Measurements from ENCODE around the gene LRIG1.

The LRIG1 gene

DNA sequence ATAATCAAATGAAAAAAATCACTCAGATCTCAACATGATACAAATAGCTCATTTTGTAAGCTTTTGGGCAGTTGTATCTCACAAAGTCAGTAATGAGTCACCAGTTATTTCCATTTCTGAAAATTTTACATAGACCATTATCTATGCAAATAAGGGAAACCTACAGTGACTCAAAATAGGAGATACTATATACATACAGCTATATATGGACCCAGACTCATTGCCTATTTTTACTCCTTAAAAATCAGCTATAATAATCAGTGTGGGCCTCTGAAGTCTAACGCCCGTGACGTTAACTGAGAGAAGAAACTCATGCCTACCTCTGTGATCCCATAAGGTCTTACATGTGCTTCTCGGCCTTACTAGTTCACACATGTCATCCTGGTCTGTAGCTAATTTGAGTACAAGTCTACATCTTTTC, 31.6 kb downstream of the LRIG1 start:
- peak overlapping the region; percentile 55; the same call in 1 of the 2 replicates for H3K27ac ChIP-seq (ENCODE audit: low read length)
- H4K20me1 ChIP-seq (ENCODE audit: insufficient read depth, low read length): no peaks in the 10 kb centered on the region
- no peaks in the 10 kb centered on the region for H3K27me3 ChIP-seq (replicated peaks; ENCODE audit: insufficient read depth, low read length)
- H3K36me3 ChIP-seq (replicated peaks; ENCODE audit: insufficient read depth, low read length): no peaks in the 10 kb centered on the region
- peaks cover 21% of the 10 kb centered on the region for H3K4me1 ChIP-seq (ENCODE audit: low read length)
- H3F3A ChIP-seq (ENCODE audit: insufficient read depth, low read length): no peaks in the 10 kb centered on the region
- H2AFZ ChIP-seq (ENCODE audit: low read length): no peak overlapping the region
- H3K4me2 ChIP-seq (ENCODE audit: low read depth, low read length): peak overlapping the region; percentile 19; the same call in 1 of the 2 replicates
- no peaks in the 10 kb centered on the region for H3K9me3 ChIP-seq (replicated peaks; ENCODE audit: insufficient read depth, low read length)
- peak; percentile 42 for DNase-seq
- no peak overlapping the region for H3K4me3 ChIP-seq (ENCODE audit: low read length)
- no peak overlapping the region for H3K9ac ChIP-seq (ENCODE audit: low read length)
- H3K79me2 ChIP-seq (ENCODE audit: low read length): peaks cover 97% of the 10 kb centered on the region
- TF ChIP-seq EZH2 (optimal IDR thresholded peaks at IDR 0.05; ENCODE audit: low read depth, low read length) (no peak), EZH2phosphoT487 (IDR thresholded peaks at IDR 0.05; ENCODE audit: low read length) (no peak)
- TF ChIP-seq, protein P1, sequence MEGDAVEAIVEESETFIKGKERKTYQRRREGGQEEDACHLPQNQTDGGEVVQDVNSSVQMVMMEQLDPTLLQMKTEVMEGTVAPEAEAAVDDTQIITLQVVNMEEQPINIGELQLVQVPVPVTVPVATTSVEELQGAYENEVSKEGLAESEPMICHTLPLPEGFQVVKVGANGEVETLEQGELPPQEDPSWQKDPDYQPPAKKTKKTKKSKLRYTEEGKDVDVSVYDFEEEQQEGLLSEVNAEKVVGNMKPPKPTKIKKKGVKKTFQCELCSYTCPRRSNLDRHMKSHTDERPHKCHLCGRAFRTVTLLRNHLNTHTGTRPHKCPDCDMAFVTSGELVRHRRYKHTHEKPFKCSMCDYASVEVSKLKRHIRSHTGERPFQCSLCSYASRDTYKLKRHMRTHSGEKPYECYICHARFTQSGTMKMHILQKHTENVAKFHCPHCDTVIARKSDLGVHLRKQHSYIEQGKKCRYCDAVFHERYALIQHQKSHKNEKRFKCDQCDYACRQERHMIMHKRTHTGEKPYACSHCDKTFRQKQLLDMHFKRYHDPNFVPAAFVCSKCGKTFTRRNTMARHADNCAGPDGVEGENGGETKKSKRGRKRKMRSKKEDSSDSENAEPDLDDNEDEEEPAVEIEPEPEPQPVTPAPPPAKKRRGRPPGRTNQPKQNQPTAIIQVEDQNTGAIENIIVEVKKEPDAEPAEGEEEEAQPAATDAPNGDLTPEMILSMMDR (IDR thresholded peaks at IDR 0.05; ENCODE audit: low read length): no peak
- H3K9me2 ChIP-seq (replicated peaks; ENCODE audit: insufficient read depth, low read length): no peaks in the 10 kb centered on the region

DNA sequence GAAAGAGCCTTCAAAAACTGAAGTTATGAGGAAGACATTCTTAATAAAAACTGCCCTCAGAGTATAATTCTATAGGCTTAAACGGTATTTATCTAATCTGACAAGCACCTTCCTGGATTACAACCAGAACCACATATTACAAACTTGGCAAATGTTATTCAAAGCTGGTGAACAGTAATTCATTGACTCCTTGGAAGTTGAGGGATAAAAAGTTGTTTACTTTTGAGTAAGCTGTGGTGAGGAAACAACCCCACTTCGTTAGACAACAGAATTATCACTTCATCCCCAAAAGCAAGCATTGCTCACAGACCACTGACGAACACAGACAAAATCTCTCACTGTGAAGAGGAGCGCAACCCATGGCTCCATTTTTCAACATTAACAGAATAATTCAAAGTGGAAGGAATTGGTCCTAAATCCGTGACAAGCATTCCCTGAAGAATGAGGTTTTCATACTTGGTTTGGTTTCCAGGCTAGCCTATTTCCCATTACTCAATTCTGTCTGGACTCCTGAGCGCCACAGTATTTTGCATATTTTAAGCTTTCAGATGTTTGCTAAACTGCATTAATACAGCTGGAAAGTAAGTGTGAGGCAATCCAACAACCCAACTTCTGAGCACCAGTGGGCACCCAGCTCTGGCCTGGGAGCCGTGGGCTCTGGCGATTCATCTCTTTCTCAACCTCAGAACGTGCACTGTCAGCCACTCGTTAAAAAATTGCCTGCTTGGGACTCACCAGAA, 32.7 kb downstream of the LRIG1 start:
- no peak overlapping the region for H3K4me2 ChIP-seq (ENCODE audit: low read depth, low read length)

GRCh38 chr3:66466606-66467270, 34.1 kb downstream of the LRIG1 start:
- Histone ChIP-seq H3K4me1 (ENCODE audit: low read length) (peaks cover 18% of the 10 kb centered on the region), H3K27me3 (replicated peaks; ENCODE audit: insufficient read depth, low read length) (no peaks in the 10 kb centered on the region)

More for the DNA sequence above, 32.7 kb downstream of the LRIG1 start:
- H2AFZ ChIP-seq (ENCODE audit: low read length): no peak overlapping the region
- no peaks in the 10 kb centered on the region for H3K27me3 ChIP-seq (replicated peaks; ENCODE audit: insufficient read depth, low read length)
- no peak overlapping the region for H3K27ac ChIP-seq (ENCODE audit: low read length)
- H3K4me1 ChIP-seq (ENCODE audit: low read length): peaks cover 19% of the 10 kb centered on the region
- H3K4me3 ChIP-seq (ENCODE audit: low read length): no peak overlapping the region
- no peaks in the 10 kb centered on the region for H3K36me3 ChIP-seq (replicated peaks; ENCODE audit: insufficient read depth, low read length)
- H3K9me3 ChIP-seq (replicated peaks; ENCODE audit: insufficient read depth, low read length): no peaks in the 10 kb centered on the region
- H3K9ac ChIP-seq (ENCODE audit: low read length): no peak overlapping the region
- DNase-seq: no peak
- H3F3A ChIP-seq (ENCODE audit: insufficient read depth, low read length): no peaks in the 10 kb centered on the region
- H3K9me2 ChIP-seq (replicated peaks; ENCODE audit: insufficient read depth, low read length): no peaks in the 10 kb centered on the region
- H3K79me2 ChIP-seq (ENCODE audit: low read length): peaks cover 97% of the 10 kb centered on the region
- no peak for TF ChIP-seq EZH2phosphoT487 (IDR thresholded peaks at IDR 0.05; ENCODE audit: low read length)
- TF ChIP-seq, protein P1 (IDR thresholded peaks at IDR 0.05; ENCODE audit: low read length): no peak
- H4K20me1 ChIP-seq (ENCODE audit: insufficient read depth, low read length): no peaks in the 10 kb centered on the region

More at GRCh38 chr3:66466606-66467270, 34.1 kb downstream of the LRIG1 start:
- TF ChIP-seq EZH2phosphoT487 (IDR thresholded peaks at IDR 0.05; ENCODE audit: low read length): no peak
- TF ChIP-seq, protein P1 (IDR thresholded peaks at IDR 0.05; ENCODE audit: low read length): no peak
- TF ChIP-seq EZH2 (optimal IDR thresholded peaks at IDR 0.05; ENCODE audit: low read depth, low read length): no peak
- Histone ChIP-seq H4K20me1 (ENCODE audit: insufficient read depth, low read length) (no peaks in the 10 kb centered on the region), H3K27ac (ENCODE audit: low read length) (no peak overlapping the region), H3K4me3 (ENCODE audit: low read length) (no peak overlapping the region), H3K9me3 (replicated peaks; ENCODE audit: insufficient read depth, low read length) (no peaks in the 10 kb centered on the region), H3K4me2 (ENCODE audit: low read depth, low read length) (no peak overlapping the region), H3K9me2 (replicated peaks; ENCODE audit: insufficient read depth, low read length) (no peaks in the 10 kb centered on the region), H2AFZ (ENCODE audit: low read length) (no peak overlapping the region), H3K79me2 (ENCODE audit: low read length) (peaks cover 97% of the 10 kb centered on the region), H3F3A (ENCODE audit: insufficient read depth, low read length) (no peaks in the 10 kb centered on the region), H3K9ac (ENCODE audit: low read length) (no peak overlapping the region), H3K36me3 (replicated peaks; ENCODE audit: insufficient read depth, low read length) (no peaks in the 10 kb centered on the region)
- no peak for DNase-seq

Measured in MM.1S (cell line).